ENCODE results near the gene TMEM183A.
"Not testable (repeated sequence)": the region's sequence is repeated elsewhere in the genome, so short reads cannot be mapped to it uniquely, and the experiment has no call there.

Gene TMEM183A

DNA sequence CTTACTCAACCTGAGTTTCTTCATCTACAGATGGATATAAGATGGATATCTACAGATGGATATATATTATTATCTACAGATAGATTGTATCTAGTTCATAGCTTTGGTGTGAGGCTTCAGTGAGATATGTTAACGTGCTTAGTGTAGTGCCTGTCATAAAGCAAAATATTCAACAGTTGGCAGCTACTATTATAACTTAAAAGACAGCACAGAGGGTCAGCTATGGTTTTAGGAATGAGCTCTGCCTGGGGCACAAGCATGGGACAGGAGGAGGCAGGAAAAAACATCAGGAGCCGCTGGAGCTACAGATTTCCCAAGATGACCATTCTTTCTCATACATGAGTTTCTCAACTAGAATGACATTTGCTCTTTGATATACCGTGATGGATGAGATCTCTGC is 38.8 kb upstream of the TMEM183A start:
- H3K27ac ChIP-seq (ENCODE audit: low read depth, low read length): peak overlapping the region; percentile 61
- no peak overlapping the region for H3K4me3 ChIP-seq (ENCODE audit: low read depth in 1 of 2, low read length in 2 of 2)
- peaks cover 4% of the 10 kb centered on the region for H3K36me3 ChIP-seq (ENCODE audit: insufficient read depth, low read length)
- H3K4me1 ChIP-seq (ENCODE audit: insufficient read depth, low read length): peaks cover 20% of the 10 kb centered on the region
- peak overlapping the region; percentile 37 for H3K9ac ChIP-seq (ENCODE audit: low read length)
- no peaks in the 10 kb centered on the region for H3K27me3 ChIP-seq (ENCODE audit: control insufficient read depth in 1 of 2, insufficient read depth in 2 of 2, low read length in 2 of 2)
- H3K9me3 ChIP-seq (ENCODE audit: low read length): no peaks in the 10 kb centered on the region

DNA sequence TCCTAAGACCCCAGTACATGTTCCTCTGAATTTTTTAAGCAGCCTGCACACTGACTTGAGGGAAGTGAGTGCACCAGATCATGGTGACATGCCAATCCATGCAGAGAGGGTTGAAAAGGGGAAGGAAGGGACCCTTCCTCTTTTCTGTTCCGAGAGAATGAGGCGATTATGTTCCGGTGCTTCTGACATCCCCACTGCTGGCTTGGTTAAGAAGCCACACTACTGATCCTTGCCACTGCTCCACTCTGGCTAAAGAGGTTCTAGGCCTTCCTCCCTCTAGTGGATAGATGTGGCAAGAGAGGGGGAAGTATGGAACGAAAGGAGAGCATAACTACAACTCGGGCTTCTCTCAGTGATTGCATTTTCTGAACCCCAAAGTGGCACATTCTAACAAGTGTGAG is 38.3 kb upstream of the TMEM183A start:
- no peak overlapping the region for H3K4me3 ChIP-seq (ENCODE audit: low read depth in 1 of 2, low read length in 2 of 2)
- no peak overlapping the region for H3K9ac ChIP-seq (ENCODE audit: low read length)
- H3K27ac ChIP-seq (ENCODE audit: low read depth, low read length): no peak overlapping the region
- peaks cover 20% of the 10 kb centered on the region for H3K4me1 ChIP-seq (ENCODE audit: insufficient read depth, low read length)
- no peaks in the 10 kb centered on the region for H3K9me3 ChIP-seq (ENCODE audit: low read length)
- no peaks in the 10 kb centered on the region for H3K27me3 ChIP-seq (ENCODE audit: control insufficient read depth in 1 of 2, insufficient read depth in 2 of 2, low read length in 2 of 2)
- peaks cover 4% of the 10 kb centered on the region for H3K36me3 ChIP-seq (ENCODE audit: insufficient read depth, low read length)

DNA sequence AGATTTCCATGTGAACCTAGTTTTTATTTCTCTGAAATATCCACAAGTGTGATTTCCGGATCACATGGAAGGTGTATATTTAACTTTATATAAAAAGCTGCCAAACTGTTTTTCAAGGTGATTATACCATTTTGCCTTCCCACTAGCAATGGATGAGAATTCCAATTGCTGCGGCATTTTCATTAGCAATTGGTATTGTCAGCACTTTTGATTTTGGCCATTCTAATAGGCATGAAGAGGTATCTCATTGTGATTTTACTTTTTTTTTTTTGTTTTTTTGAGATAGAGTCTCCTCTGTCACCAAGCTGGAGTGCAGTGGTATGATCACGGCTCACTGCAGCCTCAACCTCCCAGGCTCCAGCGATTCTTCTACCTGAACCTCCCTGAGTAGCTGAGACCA is 35.1 kb upstream of the TMEM183A start:
- Histone ChIP-seq H3K9me3 (ENCODE audit: low read length) (no peaks in the 10 kb centered on the region), H3K27me3 (ENCODE audit: control insufficient read depth in 1 of 2, insufficient read depth in 2 of 2, low read length in 2 of 2) (no peaks in the 10 kb centered on the region), H3K27ac (ENCODE audit: low read depth, low read length) (no peak overlapping the region), H3K4me3 (ENCODE audit: low read depth in 1 of 2, low read length in 2 of 2) (no peak overlapping the region), H3K4me1 (ENCODE audit: insufficient read depth, low read length) (peaks cover 13% of the 10 kb centered on the region), H3K9ac (ENCODE audit: low read length) (no peak overlapping the region), H3K36me3 (ENCODE audit: insufficient read depth, low read length) (no peaks in the 10 kb centered on the region)

DNA sequence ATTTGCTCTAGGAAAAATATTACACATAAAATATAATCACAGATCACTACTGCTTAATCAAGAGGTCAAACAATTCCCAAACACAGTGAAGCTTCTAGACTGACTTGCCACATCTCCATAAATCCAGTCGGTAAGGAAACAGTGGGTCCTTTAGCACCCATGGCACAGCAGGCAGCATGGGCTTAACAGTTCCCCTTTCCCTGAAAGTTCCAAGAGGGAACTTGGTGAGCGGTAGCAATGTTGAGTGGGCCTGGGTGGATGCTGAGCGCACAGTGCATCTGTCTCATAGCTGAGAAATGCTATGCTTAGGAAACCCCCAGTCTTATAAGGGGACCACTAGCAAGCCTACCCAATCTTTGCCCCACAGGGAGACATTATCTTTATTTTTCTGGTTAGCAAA is 32.3 kb upstream of the TMEM183A start:
- H3K27ac ChIP-seq (ENCODE audit: low read depth, low read length): no peak overlapping the region
- no peaks in the 10 kb centered on the region for H3K4me1 ChIP-seq (ENCODE audit: insufficient read depth, low read length)
- no peak overlapping the region for H3K9ac ChIP-seq (ENCODE audit: low read length)
- no peaks in the 10 kb centered on the region for H3K36me3 ChIP-seq (ENCODE audit: insufficient read depth, low read length)
- H3K9me3 ChIP-seq (ENCODE audit: low read length): no peaks in the 10 kb centered on the region
- no peaks in the 10 kb centered on the region for H3K27me3 ChIP-seq (ENCODE audit: control insufficient read depth in 1 of 2, insufficient read depth in 2 of 2, low read length in 2 of 2)
- no peak overlapping the region for H3K4me3 ChIP-seq (ENCODE audit: low read depth in 1 of 2, low read length in 2 of 2)

GRCh38 chr1:202976633-202977032 is 30.5 kb upstream of the TMEM183A start:
- Histone ChIP-seq H3K9ac (ENCODE audit: low read length) (no peak overlapping the region), H3K36me3 (ENCODE audit: insufficient read depth, low read length) (no peaks in the 10 kb centered on the region), H3K4me1 (ENCODE audit: insufficient read depth, low read length) (no peaks in the 10 kb centered on the region), H3K27ac (ENCODE audit: low read depth, low read length) (no peak overlapping the region), H3K27me3 (ENCODE audit: control insufficient read depth in 1 of 2, insufficient read depth in 2 of 2, low read length in 2 of 2) (no peaks in the 10 kb centered on the region), H3K4me3 (ENCODE audit: low read depth in 1 of 2, low read length in 2 of 2) (no peak overlapping the region), H3K9me3 (ENCODE audit: low read length) (no peaks in the 10 kb centered on the region)

- H3K36me3 ChIP-seq (ENCODE audit: insufficient read depth, low read length): no peaks in the 10 kb centered on the region
- no peaks in the 10 kb centered on the region for H3K27me3 ChIP-seq (ENCODE audit: control insufficient read depth in 1 of 2, insufficient read depth in 2 of 2, low read length in 2 of 2)
- no peak overlapping the region for H3K9ac ChIP-seq (ENCODE audit: low read length)
- H3K4me1 ChIP-seq (ENCODE audit: insufficient read depth, low read length): no peaks in the 10 kb centered on the region
- no peak overlapping the region for H3K27ac ChIP-seq (ENCODE audit: low read depth, low read length)
- H3K4me3 ChIP-seq (ENCODE audit: low read depth in 1 of 2, low read length in 2 of 2): no peak overlapping the region
- no peaks in the 10 kb centered on the region for H3K9me3 ChIP-seq (ENCODE audit: low read length)
Observed at GRCh38 chr1:202979459-202979858, 27.7 kb upstream of the TMEM183A start.

DNA sequence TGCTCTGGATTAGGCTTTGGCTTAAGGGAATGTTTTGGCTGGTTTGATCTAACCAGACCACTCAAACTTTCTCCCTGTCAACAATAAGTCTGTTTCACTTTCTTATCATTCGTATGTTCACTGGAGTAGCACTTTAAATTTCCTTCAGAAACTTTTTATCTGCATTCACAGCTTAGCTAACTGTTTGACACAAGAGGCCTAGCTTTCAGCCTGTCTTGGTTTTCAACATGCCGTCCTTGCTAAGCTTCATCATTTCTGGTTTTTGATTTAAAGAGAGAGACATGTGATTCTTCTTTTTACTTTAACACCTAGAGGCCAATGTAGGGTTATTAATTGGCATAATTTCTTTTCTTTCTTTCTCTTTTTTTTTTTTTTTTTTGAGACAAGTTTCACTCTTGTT is 25.2 kb upstream of the TMEM183A start:
- no peak overlapping the region for H3K9ac ChIP-seq (ENCODE audit: low read length)
- H3K27ac ChIP-seq (ENCODE audit: low read depth, low read length): no peak overlapping the region
- H3K9me3 ChIP-seq (ENCODE audit: low read length): no peaks in the 10 kb centered on the region
- no peaks in the 10 kb centered on the region for H3K4me1 ChIP-seq (ENCODE audit: insufficient read depth, low read length)
- no peaks in the 10 kb centered on the region for H3K27me3 ChIP-seq (ENCODE audit: control insufficient read depth in 1 of 2, insufficient read depth in 2 of 2, low read length in 2 of 2)
- no peaks in the 10 kb centered on the region for H3K36me3 ChIP-seq (ENCODE audit: insufficient read depth, low read length)
- H3K4me3 ChIP-seq (ENCODE audit: low read depth in 1 of 2, low read length in 2 of 2): no peak overlapping the region

GRCh38 chr1:202982715-202983430 is 24.3 kb upstream of the TMEM183A start:
- Histone ChIP-seq H3K9ac (ENCODE audit: low read length) (no peak overlapping the region), H3K4me3 (ENCODE audit: low read depth in 1 of 2, low read length in 2 of 2) (no peak overlapping the region), H3K27me3 (ENCODE audit: control insufficient read depth in 1 of 2, insufficient read depth in 2 of 2, low read length in 2 of 2) (no peaks in the 10 kb centered on the region), H3K9me3 (ENCODE audit: low read length) (no peaks in the 10 kb centered on the region), H3K36me3 (ENCODE audit: insufficient read depth, low read length) (no peaks in the 10 kb centered on the region), H3K4me1 (ENCODE audit: insufficient read depth, low read length) (no peaks in the 10 kb centered on the region), H3K27ac (ENCODE audit: low read depth, low read length) (no peak overlapping the region)

GRCh38 chr1:202986120-202986519 is 21.1 kb upstream of the TMEM183A start:
- not testable (repeated sequence) for H3K27me3 ChIP-seq (ENCODE audit: control insufficient read depth in 1 of 2, insufficient read depth in 2 of 2, low read length in 2 of 2); H3K9ac ChIP-seq (ENCODE audit: low read length); H3K36me3 ChIP-seq (ENCODE audit: insufficient read depth, low read length); H3K4me3 ChIP-seq (ENCODE audit: low read depth in 1 of 2, low read length in 2 of 2); H3K27ac ChIP-seq (ENCODE audit: low read depth, low read length); H3K9me3 ChIP-seq (ENCODE audit: low read length); H3K4me1 ChIP-seq (ENCODE audit: insufficient read depth, low read length)

GRCh38 chr1:202987255-202987654 is 19.9 kb upstream of the TMEM183A start:
- H3K9me3 ChIP-seq (ENCODE audit: low read length): no peaks in the 10 kb centered on the region
- H3K27ac ChIP-seq (ENCODE audit: low read depth, low read length): no peak overlapping the region
- H3K9ac ChIP-seq (ENCODE audit: low read length): no peak overlapping the region
- H3K36me3 ChIP-seq (ENCODE audit: insufficient read depth, low read length): no peaks in the 10 kb centered on the region
- H3K27me3 ChIP-seq (ENCODE audit: control insufficient read depth in 1 of 2, insufficient read depth in 2 of 2, low read length in 2 of 2): no peaks in the 10 kb centered on the region
- H3K4me1 ChIP-seq (ENCODE audit: insufficient read depth, low read length): no peaks in the 10 kb centered on the region
- H3K4me3 ChIP-seq (ENCODE audit: low read depth in 1 of 2, low read length in 2 of 2): no peak overlapping the region

- no peaks in the 10 kb centered on the region for H3K27me3 ChIP-seq (ENCODE audit: control insufficient read depth in 1 of 2, insufficient read depth in 2 of 2, low read length in 2 of 2)
- no peaks in the 10 kb centered on the region for H3K4me1 ChIP-seq (ENCODE audit: insufficient read depth, low read length)
- no peaks in the 10 kb centered on the region for H3K36me3 ChIP-seq (ENCODE audit: insufficient read depth, low read length)
- no peak overlapping the region for H3K27ac ChIP-seq (ENCODE audit: low read depth, low read length)
- no peaks in the 10 kb centered on the region for H3K9me3 ChIP-seq (ENCODE audit: low read length)
- H3K4me3 ChIP-seq (ENCODE audit: low read depth in 1 of 2, low read length in 2 of 2): no peak overlapping the region
- no peak overlapping the region for H3K9ac ChIP-seq (ENCODE audit: low read length)
Observed at GRCh38 chr1:202987922-202988583, 19.1 kb upstream of the TMEM183A start.

DNA sequence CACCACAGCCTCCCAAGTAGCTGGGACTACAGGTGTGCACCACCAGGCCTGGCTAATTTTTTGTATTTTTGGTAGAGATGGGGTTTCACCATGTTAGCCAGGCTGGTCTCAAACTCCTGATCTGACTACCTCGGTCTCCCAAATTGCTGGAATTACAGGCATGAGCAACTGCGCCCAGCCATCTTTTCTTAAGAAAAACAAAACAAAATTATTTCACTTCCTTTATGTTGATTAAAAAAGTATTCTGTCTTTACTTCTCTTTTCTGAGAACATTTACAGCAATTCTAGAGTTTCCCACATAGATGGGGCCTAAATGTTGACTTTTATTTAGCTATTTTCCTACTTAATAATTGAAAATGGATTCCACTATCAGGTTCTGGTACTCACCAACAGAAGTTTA is 17.3 kb upstream of the TMEM183A start:
- Histone ChIP-seq H3K36me3 (ENCODE audit: insufficient read depth, low read length) (no peaks in the 10 kb centered on the region), H3K9ac (ENCODE audit: low read length) (no peak overlapping the region), H3K27me3 (ENCODE audit: control insufficient read depth in 1 of 2, insufficient read depth in 2 of 2, low read length in 2 of 2) (no peaks in the 10 kb centered on the region), H3K9me3 (ENCODE audit: low read length) (no peaks in the 10 kb centered on the region), H3K4me1 (ENCODE audit: insufficient read depth, low read length) (no peaks in the 10 kb centered on the region), H3K27ac (ENCODE audit: low read depth, low read length) (no peak overlapping the region), H3K4me3 (ENCODE audit: low read depth in 1 of 2, low read length in 2 of 2) (no peak overlapping the region)
